Bronchial epithelial cell (primary cell): Measurements from ENCODE around the gene TMEFF2. TPM values are rescaled to one million over a fixed set of nuclear protein-coding genes. Genes with fewer than 3 reads are reported as not detected.
"Not testable (repeated sequence)": the region's sequence is repeated elsewhere in the genome, so short reads cannot be mapped to it uniquely, and the experiment has no call there.

Experiments
- DNase-seq: peaks from one replicate; pipeline ENCODE4 v3.0.0-alpha.2; 2010; ENCODE audit warnings: low read depth
- FAIRE-seq: peaks from 2 replicates; lab custom pipeline; 2011; peaks lifted over from hg19 to GRCh38; lab: Jason Lieb, UNC
- H3K27me3 ChIP-seq: 2 replicates; pipeline ENCODE4 v1.5.1; 2011; ENCODE audit warnings: low read length; ENCODE audit not compliant: control insufficient read depth, insufficient read depth
- H3K36me3 ChIP-seq: 2 replicates; pipeline ENCODE4 v1.5.1; 2011; ENCODE audit warnings: low read length; ENCODE audit not compliant: control insufficient read depth, insufficient read depth
- H3K4me3 ChIP-seq: 2 replicates; pipeline ENCODE4 v1.5.1; 2011; ENCODE audit warnings: mild to moderate bottlenecking, low read depth, low read length, control low read depth
- CTCF ChIP-seq: IDR thresholded peaks from 2 replicates; pipeline ENCODE4 v1.5.1; 2011; ENCODE audit warnings: mild to moderate bottlenecking, moderate library complexity, low read length, control low read depth, inconsistent platforms; ENCODE audit not compliant: insufficient read depth, severe bottlenecking
- total RNA-seq: library from RNA; depleted of rRNA; stranded (reverse); fragments of >200 nt; gene quantifications from 2 replicates; pipeline ENCODE4 v1.2.1, GENCODE V29; 2014

Gene TMEFF2
- total RNA-seq, 1 donor from 2014 or later, result not detected

GRCh38 chr2:191926671-191927070 lies 268.1 kb downstream of the TMEFF2 start:
- TF ChIP-seq CTCF, result no peak
- no peak for DNase-seq
- Histone ChIP-seq H3K4me3 (no peak overlapping the region), H3K36me3 (no peaks in the 10 kb centered on the region), H3K27me3 (no peaks in the 10 kb centered on the region)
- no peak for FAIRE-seq

- DNase-seq, result no peak
- no peak overlapping the region for H3K4me3 ChIP-seq
- TF ChIP-seq CTCF, result no peak
- H3K36me3 ChIP-seq, result no peaks in the 10 kb centered on the region
- FAIRE-seq, result no peak
- H3K27me3 ChIP-seq, result no peaks in the 10 kb centered on the region
Measured at GRCh38 chr2:191923652-191923997, 271.1 kb downstream of the TMEFF2 start.

- DNase-seq, result no peak
- Histone ChIP-seq H3K4me3 (no peak overlapping the region), H3K36me3 (no peaks in the 10 kb centered on the region), H3K27me3 (no peaks in the 10 kb centered on the region)
- no peak for TF ChIP-seq CTCF
- no peak for FAIRE-seq
Measured at GRCh38 chr2:191922736-191923651, 271.7 kb downstream of the TMEFF2 start.

- not testable (repeated sequence) for H3K27me3 ChIP-seq, FAIRE-seq, H3K4me3 ChIP-seq, DNase-seq, H3K36me3 ChIP-seq
Measured at GRCh38 chr2:191921650-191922049, 273.1 kb downstream of the TMEFF2 start.

GRCh38 chr2:191920502-191920901 lies 274.2 kb downstream of the TMEFF2 start:
- Histone ChIP-seq H3K27me3 (no peaks in the 10 kb centered on the region), H3K36me3 (no peaks in the 10 kb centered on the region), H3K4me3 (no peak overlapping the region)
- DNase-seq (no peak), FAIRE-seq (no peak)
- TF ChIP-seq CTCF, result no peak

GRCh38 chr2:191917967-191918651 lies 276.6 kb downstream of the TMEFF2 start:
- no peak for TF ChIP-seq CTCF
- H3K36me3 ChIP-seq, result no peaks in the 10 kb centered on the region
- no peak for FAIRE-seq
- no peaks in the 10 kb centered on the region for H3K27me3 ChIP-seq
- H3K4me3 ChIP-seq, result no peak overlapping the region
- DNase-seq, result no peak
